ENCODE data around the gene CHSY3. TPM values are rescaled to one million over a fixed set of nuclear protein-coding genes. Genes with fewer than 3 reads are reported as not detected.

The CHSY3 gene
- total RNA-seq, 1 donor from 2014 or later, result 1.7 TPM

GRCh38 chr5:130045334-130045733, 141.1 kb downstream of the CHSY3 start:
- H3K4me3 ChIP-seq (ENCODE audit: low read depth, low read length), result no peak overlapping the region
- no peak for TF ChIP-seq CTCF (IDR thresholded peaks at IDR 0.05; ENCODE audit: insufficient read depth, low read length, poor library complexity, severe bottlenecking)
- DNase-seq (ENCODE audit: low read depth), result no peak
- no peaks in the 10 kb centered on the region for H3K27me3 ChIP-seq (ENCODE audit: control insufficient read depth, insufficient read depth, low read length)
- H3K36me3 ChIP-seq (ENCODE audit: control insufficient read depth, insufficient read depth, low read length), result no peaks in the 10 kb centered on the region

DNA sequence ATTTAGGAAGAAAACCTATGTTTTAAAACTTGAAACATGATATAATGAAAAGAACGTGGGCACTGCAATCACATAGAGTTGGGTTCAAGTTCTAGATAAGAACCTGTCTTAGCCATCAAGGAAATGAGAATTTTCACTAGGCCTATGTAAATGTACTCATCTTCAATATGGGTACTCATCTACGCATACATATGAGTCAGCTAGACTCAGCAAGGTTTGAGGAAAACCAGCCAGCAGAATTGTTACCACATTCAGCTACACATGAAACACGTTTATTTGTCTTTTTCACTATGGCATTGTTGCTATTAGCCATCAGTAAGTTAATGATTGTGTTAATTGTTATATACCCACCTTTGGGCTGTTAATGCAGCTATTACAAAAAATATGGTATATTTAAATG, 146.3 kb downstream of the CHSY3 start:
- DNase-seq (ENCODE audit: low read depth), result no peak

GRCh38 chr5:130052752-130053151, 148.5 kb downstream of the CHSY3 start:
- no peak for TF ChIP-seq CTCF (IDR thresholded peaks at IDR 0.05; ENCODE audit: insufficient read depth, low read length, poor library complexity, severe bottlenecking)
- DNase-seq (ENCODE audit: low read depth), result no peak
- Histone ChIP-seq H3K4me3 (ENCODE audit: low read depth, low read length) (no peak overlapping the region), H3K27me3 (ENCODE audit: control insufficient read depth, insufficient read depth, low read length) (no peaks in the 10 kb centered on the region), H3K36me3 (ENCODE audit: control insufficient read depth, insufficient read depth, low read length) (no peaks in the 10 kb centered on the region)

More for the DNA sequence above, 146.3 kb downstream of the CHSY3 start:
- no peaks in the 10 kb centered on the region for H3K36me3 ChIP-seq (ENCODE audit: control insufficient read depth, insufficient read depth, low read length)
- no peak overlapping the region for H3K4me3 ChIP-seq (ENCODE audit: low read depth, low read length)
- no peak for TF ChIP-seq CTCF (IDR thresholded peaks at IDR 0.05; ENCODE audit: insufficient read depth, low read length, poor library complexity, severe bottlenecking)
- no peaks in the 10 kb centered on the region for H3K27me3 ChIP-seq (ENCODE audit: control insufficient read depth, insufficient read depth, low read length)

DNA sequence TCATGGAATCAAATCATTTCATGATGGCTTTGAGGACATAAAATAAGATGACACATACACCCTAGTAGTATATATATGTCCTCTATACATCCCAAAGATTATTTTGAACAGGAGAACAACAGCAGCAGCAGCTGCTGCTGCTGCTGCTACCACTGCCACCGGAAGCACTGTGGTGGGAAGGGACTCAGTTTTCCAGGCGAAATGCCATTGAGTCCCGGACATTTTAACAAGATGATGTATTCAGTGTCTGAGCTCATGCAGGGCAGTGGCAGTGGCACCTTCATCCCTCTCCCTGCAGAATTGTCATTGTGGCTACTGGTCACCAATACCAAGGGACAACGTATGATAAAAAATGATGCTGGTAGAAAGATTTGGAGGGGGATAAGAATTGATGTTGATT, 151.3 kb downstream of the CHSY3 start:
- no peak for TF ChIP-seq CTCF (IDR thresholded peaks at IDR 0.05; ENCODE audit: insufficient read depth, low read length, poor library complexity, severe bottlenecking)
- Histone ChIP-seq H3K27me3 (ENCODE audit: control insufficient read depth, insufficient read depth, low read length) (no peaks in the 10 kb centered on the region), H3K36me3 (ENCODE audit: control insufficient read depth, insufficient read depth, low read length) (no peaks in the 10 kb centered on the region), H3K4me3 (ENCODE audit: low read depth, low read length) (no peak overlapping the region)
- DNase-seq (ENCODE audit: low read depth), result no peak

DNA sequence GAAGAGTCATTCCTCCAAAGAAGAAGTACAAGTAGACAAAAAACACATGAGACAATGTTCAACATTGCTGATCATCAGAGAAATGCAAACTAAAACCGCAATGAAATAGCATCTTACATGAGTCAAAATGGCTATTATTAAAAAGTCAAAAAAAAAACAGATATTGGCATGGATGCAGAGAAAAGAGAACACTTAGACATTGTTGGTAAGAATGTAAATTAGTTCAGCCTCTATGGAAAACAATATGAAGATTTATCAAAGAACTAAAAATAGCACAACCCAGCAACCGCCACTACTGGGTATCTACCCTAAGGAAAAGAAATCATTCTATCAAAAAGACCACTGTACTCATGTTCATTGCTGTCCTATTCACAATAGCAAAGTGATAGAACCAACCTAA, 157.5 kb downstream of the CHSY3 start:
- no peak for TF ChIP-seq CTCF (IDR thresholded peaks at IDR 0.05; ENCODE audit: insufficient read depth, low read length, poor library complexity, severe bottlenecking)
- DNase-seq (ENCODE audit: low read depth), result no peak
- H3K27me3 ChIP-seq (ENCODE audit: control insufficient read depth, insufficient read depth, low read length), result no peaks in the 10 kb centered on the region
- no peak overlapping the region for H3K4me3 ChIP-seq (ENCODE audit: low read depth, low read length)
- no peaks in the 10 kb centered on the region for H3K36me3 ChIP-seq (ENCODE audit: control insufficient read depth, insufficient read depth, low read length)

DNA sequence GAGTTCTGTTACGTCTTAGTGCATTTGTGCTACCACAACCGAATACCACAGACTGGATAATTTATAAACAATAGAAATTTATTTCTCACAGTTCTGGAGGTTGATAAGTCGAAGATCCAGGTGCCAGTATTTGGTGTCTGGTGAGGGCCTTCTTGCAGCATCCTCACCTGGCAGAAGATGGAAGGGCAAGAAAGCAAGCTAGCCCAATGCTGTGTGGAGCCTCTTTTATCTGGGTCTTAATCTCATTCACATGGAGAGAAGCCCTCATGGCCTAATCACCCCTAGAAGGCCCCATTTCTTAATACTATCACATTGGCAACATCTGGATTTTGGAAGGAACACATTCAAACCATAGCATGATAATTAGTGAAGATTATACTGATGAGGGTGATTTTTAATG, 159.3 kb downstream of the CHSY3 start:
- no peak for TF ChIP-seq CTCF (IDR thresholded peaks at IDR 0.05; ENCODE audit: insufficient read depth, low read length, poor library complexity, severe bottlenecking)
- DNase-seq (ENCODE audit: low read depth), result no peak
- no peaks in the 10 kb centered on the region for H3K27me3 ChIP-seq (ENCODE audit: control insufficient read depth, insufficient read depth, low read length)
- H3K4me3 ChIP-seq (ENCODE audit: low read depth, low read length), result no peak overlapping the region
- H3K36me3 ChIP-seq (ENCODE audit: control insufficient read depth, insufficient read depth, low read length), result no peaks in the 10 kb centered on the region

All from kidney epithelial cell (primary cell).